IPS DF 4.7 (cell line): ENCODE measurements around the gene KAT5.
"Not testable (repeated sequence)": the region's sequence is repeated elsewhere in the genome, so short reads cannot be mapped to it uniquely, and the experiment has no call there.

ENCODE experiments used
- DNase-seq: peaks from one replicate; pipeline ENCODE4 v3.0.0-alpha.2; 2013; ENCODE audit warnings: low spot score; ENCODE audit errors: extremely low read depth

The KAT5 gene

DNA sequence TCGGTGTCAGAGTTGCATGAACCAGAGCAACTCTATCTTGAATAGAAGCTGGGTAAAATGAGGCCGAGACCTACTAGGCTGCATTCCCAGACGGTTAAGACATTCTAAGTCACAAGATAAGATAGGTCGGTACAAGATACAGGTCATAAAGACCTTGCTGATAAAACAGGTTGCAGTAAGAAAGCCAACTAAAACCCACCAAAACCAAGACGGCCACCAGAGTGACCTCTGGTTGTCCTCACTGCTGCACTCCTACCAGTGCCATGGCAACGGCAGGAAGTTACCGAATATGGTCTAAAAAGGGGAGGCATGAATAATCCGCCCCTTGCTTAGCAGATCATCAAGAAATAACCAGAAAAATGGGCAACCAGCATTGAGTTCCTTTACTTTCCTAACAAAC lies 2.4 kb upstream of the KAT5 start:
- DNase-seq, result no peak

GRCh38 chr11:65710421-65710820 lies 1.6 kb upstream of the KAT5 start:
- DNase-seq, result no peak

DNA sequence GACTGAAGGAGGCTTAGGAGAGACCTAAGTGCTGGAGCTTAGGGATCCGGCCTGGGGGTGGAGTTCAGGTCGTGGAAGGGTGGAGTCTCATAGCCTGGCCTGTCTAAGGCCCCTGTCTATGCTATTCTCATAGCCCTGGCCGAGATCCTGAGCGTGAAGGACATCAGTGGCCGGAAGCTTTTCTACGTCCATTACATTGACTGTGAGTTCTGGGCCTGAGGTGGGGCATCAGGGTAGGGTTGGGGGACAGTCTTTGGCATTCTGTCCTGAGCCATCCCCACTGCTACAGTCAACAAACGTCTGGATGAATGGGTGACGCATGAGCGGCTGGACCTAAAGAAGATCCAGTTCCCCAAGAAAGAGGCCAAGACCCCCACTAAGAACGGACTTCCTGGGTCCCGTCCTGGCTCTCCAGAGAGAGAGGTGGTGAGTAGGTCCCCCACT lies 603 bp downstream of the KAT5 start:
- DNase-seq, result no peak

DNA sequence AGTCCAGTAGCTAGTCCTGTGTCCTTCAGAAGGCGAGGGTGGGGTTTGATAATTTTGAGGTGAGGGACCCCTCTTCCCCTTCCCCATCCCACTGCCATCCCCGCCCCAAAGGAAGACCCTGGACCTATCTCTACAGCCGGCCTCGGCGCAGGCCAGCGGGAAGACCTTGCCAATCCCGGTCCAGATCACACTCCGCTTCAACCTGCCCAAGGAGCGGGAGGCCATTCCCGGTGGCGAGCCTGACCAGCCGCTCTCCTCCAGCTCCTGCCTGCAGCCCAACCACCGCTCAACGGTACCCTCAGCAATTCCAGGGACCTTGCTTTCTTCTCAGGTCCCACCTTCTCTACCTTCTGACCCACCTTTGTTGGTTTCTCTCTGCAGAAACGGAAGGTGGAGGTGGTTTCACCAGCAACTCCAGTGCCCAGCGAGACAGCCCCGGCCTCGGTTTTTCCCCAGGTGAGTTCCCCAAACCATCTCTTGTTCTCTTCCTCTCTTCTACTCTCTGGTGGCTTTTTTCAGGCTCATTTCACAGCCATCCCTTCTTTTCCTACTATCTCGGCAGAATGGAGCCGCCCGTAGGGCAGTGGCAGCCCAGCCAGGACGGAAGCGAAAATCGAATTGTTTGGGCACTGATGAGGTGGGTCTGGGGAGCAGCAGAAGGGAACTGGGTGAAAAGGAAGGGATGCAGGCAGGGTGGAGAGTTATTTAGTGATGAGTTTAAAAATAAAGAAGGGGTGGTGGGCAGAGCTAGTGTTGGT lies 1.3 kb downstream of the KAT5 start:
- DNase-seq, result no peak

DNA sequence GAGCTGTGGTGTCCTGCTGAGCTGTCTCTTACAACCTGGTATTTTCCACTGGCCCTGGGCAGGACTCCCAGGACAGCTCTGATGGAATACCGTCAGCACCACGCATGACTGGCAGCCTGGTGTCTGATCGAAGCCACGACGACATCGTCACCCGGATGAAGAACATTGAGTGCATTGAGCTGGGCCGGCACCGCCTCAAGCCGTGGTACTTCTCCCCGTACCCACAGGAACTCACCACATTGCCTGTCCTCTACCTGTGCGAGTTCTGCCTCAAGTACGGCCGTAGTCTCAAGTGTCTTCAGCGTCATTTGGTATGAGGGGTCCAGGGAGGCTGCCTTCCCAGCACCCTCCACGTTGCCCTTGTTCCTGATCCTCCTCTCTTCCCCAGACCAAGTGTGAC lies 2.4 kb downstream of the KAT5 start:
- no peak for DNase-seq

GRCh38 chr11:65716302-65716701 lies 4.2 kb downstream of the KAT5 start:
- DNase-seq, result no peak

GRCh38 chr11:65716774-65717405 lies 4.8 kb downstream of the KAT5 start:
- DNase-seq, result no peak

DNA sequence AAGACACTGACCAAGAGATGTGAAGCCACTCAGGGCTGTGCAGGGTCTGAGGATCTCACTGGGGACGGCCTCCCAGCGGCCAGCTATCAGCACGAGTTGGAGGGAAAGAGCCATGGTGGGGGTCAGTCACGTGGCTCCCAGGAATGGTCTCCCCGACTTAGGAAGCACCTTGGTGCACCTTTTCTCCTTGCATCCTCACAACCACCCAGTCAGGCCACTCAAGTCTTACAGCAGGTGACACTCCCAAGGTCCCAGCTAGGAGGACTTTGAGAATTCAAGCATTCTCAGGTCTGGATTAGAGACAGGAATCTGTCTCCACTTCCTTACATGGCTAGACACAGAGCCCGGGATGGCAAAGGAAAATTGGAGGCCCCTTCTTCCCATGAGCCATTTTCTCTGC lies 5.9 kb downstream of the KAT5 start:
- no peak for DNase-seq

DNA sequence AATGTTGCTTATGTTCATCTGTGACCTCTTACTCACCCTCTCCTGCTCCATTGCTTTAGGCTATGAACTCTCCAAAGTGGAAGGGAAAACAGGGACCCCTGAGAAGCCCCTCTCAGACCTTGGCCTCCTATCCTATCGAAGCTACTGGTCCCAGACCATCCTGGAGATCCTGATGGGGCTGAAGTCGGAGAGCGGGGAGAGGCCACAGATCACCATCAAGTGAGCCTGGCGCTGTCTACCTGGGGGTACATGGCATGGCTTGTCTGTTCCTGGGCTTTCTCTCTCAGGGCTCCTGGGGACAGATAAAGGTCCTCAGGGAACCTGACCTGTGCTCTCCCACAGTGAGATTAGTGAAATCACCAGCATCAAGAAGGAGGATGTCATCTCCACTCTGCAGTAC lies 6.5 kb downstream of the KAT5 start:
- no peak for DNase-seq

GRCh38 chr11:65718964-65719492 lies 7.0 kb downstream of the KAT5 start:
- DNase-seq, result no peak

GRCh38 chr11:65719871-65720210 lies 7.8 kb downstream of the KAT5 start:
- DNase-seq, result no peak

DNA sequence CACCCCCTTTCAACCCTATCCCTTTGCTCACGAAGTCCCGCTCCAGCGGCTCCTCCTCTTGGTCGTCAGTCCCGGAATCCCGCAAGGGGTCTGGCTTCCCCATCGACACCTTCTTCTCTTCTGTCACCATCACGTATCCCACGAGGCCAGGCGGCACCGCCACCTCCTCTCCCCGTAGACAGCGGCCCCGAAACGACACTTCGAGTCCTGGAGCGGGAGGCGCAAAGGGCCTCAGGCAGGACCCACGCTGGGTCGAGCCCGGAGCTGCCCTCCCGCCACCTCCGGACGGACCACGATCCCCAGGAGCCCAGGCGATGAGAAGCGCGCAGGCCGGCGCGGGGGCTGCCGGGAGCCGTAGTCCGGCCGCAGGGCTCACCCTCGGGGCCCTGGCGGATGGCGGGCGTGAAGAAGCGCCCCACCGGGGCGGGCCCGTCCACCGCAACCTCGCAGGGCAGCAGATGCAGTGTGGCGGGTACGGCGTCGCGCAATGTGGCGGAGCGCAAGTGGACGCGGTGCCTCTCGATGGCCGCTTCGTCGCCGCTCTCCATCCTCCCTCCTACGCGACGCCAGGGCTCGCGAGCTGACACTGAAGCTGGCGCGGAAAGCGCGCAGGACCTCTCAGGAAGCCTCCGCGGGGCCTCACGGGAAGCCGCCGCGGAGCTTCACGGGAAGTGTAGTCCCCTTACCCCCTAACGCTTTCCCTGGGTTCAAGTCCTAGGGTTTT lies 8.3 kb downstream of the KAT5 start, which contains the start of gene RNASEH2C:
RNASEH2C (minus strand) TSS at position 588 of the 724 bp plus-strand sequence; CDS start at position 548, 40 bp downstream.
- DNase-seq, result no peak

DNA sequence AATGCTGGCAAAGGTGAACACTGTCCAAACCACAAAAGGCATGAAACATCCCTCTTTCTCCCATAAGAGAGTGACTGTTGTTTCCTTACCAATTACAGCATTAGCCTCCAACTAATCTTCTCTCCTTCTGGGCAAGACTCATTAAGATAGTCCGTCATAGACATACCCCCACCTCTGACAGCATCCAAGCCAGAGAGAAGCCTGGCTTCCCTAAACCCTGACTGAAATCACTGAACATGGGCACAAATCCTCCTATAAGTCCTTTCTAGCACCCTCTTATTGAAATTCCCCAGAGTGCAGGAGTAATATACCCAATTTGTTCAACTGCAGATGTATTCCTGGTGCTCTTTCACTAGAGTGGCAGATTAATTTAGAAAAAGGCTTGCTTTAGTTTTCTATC lies 10.2 kb downstream of the KAT5 start:
- DNase-seq, result no peak

- DNase-seq, result no peak
Observed at GRCh38 chr11:65726660-65727059, 14.6 kb downstream of the KAT5 start.

DNA sequence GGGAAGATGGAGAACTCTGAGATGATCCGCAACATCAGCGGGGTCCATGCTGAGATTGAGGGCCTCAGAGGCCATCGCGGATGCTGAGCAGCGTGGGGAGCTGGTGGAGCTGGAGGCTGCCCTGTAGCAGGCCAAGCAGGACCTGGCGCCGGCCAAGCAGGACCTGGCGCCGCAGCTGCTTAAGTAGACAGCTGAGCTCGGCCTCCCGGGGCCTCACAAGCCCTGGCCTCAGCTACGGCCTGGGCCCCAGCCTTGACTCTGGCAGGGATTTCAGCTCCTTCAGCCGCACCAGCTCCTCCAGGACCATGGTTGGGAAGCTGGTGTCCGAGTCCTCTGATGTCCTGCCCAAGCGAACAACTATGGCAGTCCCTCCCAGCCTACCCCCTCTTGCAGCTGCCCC lies 15.8 kb downstream of the KAT5 start:
- DNase-seq, result no peak

GRCh38 chr11:65730461-65730860 lies 18.4 kb downstream of the KAT5 start:
- no peak for DNase-seq

- not testable (repeated sequence) for DNase-seq
Observed at GRCh38 chr11:65735111-65735510, 23.1 kb downstream of the KAT5 start.

GRCh38 chr11:65736810-65737209 lies 24.8 kb downstream of the KAT5 start:
- DNase-seq, result no peak

DNA sequence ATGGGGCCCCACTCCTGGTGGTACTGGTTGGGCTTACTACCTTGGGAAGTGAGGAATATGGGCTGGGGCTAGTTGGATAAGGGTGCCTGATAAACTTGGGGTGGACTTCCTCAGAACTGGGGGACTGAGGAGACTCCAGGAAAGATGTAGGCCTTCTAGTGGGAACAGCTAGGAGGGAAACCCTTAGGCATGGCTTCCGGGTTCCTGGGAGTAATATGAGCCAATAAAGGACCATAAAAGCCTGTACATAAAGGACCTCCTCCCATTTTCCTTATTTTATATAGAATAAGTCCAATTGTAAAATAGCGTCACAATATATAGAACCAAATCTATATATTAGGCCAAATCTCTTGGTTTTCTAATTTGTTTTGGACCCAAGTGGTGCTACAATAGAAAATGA lies 27.0 kb downstream of the KAT5 start:
- no peak for DNase-seq

DNA sequence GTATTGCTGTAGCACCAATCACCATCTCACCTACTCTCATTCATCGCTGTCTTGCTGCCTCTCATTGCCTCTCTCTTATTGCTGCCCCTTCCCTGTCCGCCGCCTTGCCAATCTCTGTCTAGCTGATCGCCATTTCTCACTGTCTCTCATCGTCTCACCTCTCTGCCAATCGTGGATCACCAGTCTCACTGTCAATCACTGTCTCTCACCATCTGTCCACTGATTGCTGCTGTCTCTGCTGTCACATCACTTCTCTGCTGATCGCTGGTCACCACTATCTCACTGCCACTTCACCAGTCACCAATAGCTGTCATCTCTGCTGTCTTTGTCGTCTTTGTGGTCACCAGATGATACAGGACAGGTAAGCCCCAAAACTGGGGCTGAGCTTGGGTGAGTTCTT lies 29.1 kb downstream of the KAT5 start:
- DNase-seq, result no peak

GRCh38 chr11:65742353-65742752 lies 30.3 kb downstream of the KAT5 start:
- no peak for DNase-seq

- no peak for DNase-seq
Observed at GRCh38 chr11:65743681-65744025, 31.6 kb downstream of the KAT5 start.
